GM12801 (cell line): ENCODE data around the gene SULT1B1.

Source experiments
- CTCF ChIP-seq: IDR thresholded peaks from one replicate; pipeline ENCODE4 v1.5.1; 2011; ENCODE audit warnings: control low read depth; ENCODE audit not compliant: insufficient read length; ENCODE audit errors: extremely low read depth

The SULT1B1 gene

GRCh38 chr4:69701696-69702095 is 58.7 kb downstream of the SULT1B1 start:
- TF ChIP-seq CTCF = no peak

GRCh38 chr4:69697536-69698242 is 62.7 kb downstream of the SULT1B1 start:
- no peak for TF ChIP-seq CTCF

GRCh38 chr4:69689599-69689998 is 70.8 kb downstream of the SULT1B1 start:
- no peak for TF ChIP-seq CTCF

- TF ChIP-seq CTCF = no peak
These were observed 75.6 kb downstream of the SULT1B1 start for GRCh38 chr4:69684804-69685203.
